Stomach (tissue), 9 donors: ENCODE measurements around the gene PET100. TPM values are rescaled to one million over a fixed set of nuclear protein-coding genes. Genes with fewer than 3 reads are reported as not detected.

ENCODE experiments used
- DNase-seq, 2 donors: peaks; one replicate each; pipeline versions ENCODE4 v3.0.0 to v3.0.0-alpha.2; 2013 to 2019
- H3K27ac ChIP-seq, 5 donors: fragments of 200-600 bp in 4 of 5; sonication (generic) in 4 of 5; one replicate each; pipeline ENCODE4 v1.5.1; 2013 to 2019; ENCODE audit warnings: mild to moderate bottlenecking in 1 of 5, moderate library complexity in 1 of 5
- H3K27me3 ChIP-seq, 3 donors: fragments of 200-600 bp; sonication (generic); one replicate each; pipeline ENCODE4 v1.5.1; 2017 to 2019; ENCODE audit warnings: mixed run types in 1 of 3
- H3K36me3 ChIP-seq, 4 donors: fragments of 200-600 bp; sonication (generic); 1 replicate in 3 of 4; 2 replicates in 1 of 4; pipeline ENCODE4 v1.5.1; 2016 to 2019
- H3K4me1 ChIP-seq, 4 donors: fragments of 200-600 bp; sonication (generic); one replicate each; pipeline ENCODE4 v1.5.1; 2016 to 2019
- H3K4me3 ChIP-seq, 4 donors: fragments of 200-600 bp; sonication (generic) in 3 of 4; one replicate each; pipeline ENCODE4 v1.5.1; 2016 to 2019; ENCODE audit warnings: mild to moderate bottlenecking in 1 of 4
- H3K9me3 ChIP-seq, 4 donors: fragments of 200-600 bp; sonication (generic); one replicate each; pipeline ENCODE4 v1.5.1; 2016 to 2019
- EP300 ChIP-seq: sonication (generic); formaldehyde crosslinking; IDR thresholded peaks from one replicate; pipeline ENCODE4 v1.6.1; 2017; ENCODE audit warnings: antibody characterized with exemption
- POLR2A ChIP-seq, 4 donors: fragments of 450-650 bp; IDR thresholded peaks; one replicate each; pipeline ENCODE4 v1.6.1; 2016; ENCODE audit warnings: antibody characterized with exemption in 4 of 4, control low read depth in 2 of 4, mild to moderate bottlenecking in 1 of 4, moderate library complexity in 1 of 4
- POLR2AphosphoS5 ChIP-seq, 3 donors: sonication (generic); formaldehyde crosslinking; IDR thresholded peaks; one replicate each; pipeline ENCODE4 v1.6.1; 2016; ENCODE audit warnings: antibody characterized with exemption in 3 of 3
- WGBS, 5 donors: extraction: QIAGEN DNeasy Blood & Tissue Kit in 3 of 5; methylation state at CpG; one replicate each; pipeline versions ENCODE4 v1.1.5 to v1.1.7; 2013 to 2018; 5-methylcytosine and 5-hydroxymethylcytosine counted together
- intact Hi-C: fragments of 100-400 bp; cut with DNase I; formaldehyde crosslinking; loops from one replicate; pipeline ENCODE4 v1.15.1; 2023; ENCODE audit warnings: low total_unique reads
- polyA plus RNA-seq, 3 donors: library from polyadenylated mRNA; stranded (reverse); fragments of 200-250 nt; gene quantifications; one replicate each; pipeline ENCODE4 v1.2.3, GENCODE V29; 2013
- total RNA-seq, 5 donors: library from RNA; depleted of rRNA; stranded (reverse); fragments of >200 nt; gene quantifications; one replicate each; pipeline versions ENCODE4 v1.1.0 to v1.2.3, GENCODE V29; 2014 to 2016
- TF ChIP-seq, protein P1 (sequence below), 7 experiments: fragments of 450-650 bp in 4 of 7; fragments of 200-600 bp in 3 of 7; sonication (generic) in 3 of 7; IDR thresholded peaks; one replicate each; pipeline ENCODE4 v1.5.1; 2016 to 2019; ENCODE audit warnings: antibody characterized with exemption in 7 of 7, control low read depth in 2 of 7, mild to moderate bottlenecking in 1 of 7
- donor health status: healthy with polysubstance abuse.
- donor health status: Bipolar disorder and iron deficiency.
- donor health status: healthy.

The PET100 gene
- total and polyA plus RNA-seq, 8 donors, result 0.89 to 197 (median 28.1) TPM

DNA sequence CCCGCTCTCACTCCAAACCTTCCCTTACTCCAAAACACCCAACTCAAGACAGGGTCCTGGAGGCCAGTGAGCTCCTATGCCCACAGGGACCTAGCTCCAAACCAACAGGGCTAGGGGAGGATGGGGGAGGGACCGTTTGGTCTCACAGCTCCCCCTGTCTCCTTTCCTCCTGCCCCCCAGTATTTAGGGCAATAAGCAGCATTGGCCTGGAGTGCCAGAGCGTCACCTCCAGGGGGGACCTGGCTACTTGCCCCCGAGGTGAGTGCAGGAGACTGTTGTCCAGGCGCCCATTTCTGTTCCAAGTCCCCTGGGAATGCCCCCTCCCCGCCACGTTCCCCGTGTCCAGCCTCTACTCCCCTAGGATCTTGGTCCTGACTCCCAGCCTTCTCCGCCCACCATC is 40.0 kb downstream of the PET100 start:
- TF ChIP-seq POLR2A (IDR thresholded peaks at IDR 0.05) (no peak), EP300 (no peak), POLR2AphosphoS5 (IDR thresholded peaks at IDR 0.05) (no peak)
- TF ChIP-seq, protein P1, sequence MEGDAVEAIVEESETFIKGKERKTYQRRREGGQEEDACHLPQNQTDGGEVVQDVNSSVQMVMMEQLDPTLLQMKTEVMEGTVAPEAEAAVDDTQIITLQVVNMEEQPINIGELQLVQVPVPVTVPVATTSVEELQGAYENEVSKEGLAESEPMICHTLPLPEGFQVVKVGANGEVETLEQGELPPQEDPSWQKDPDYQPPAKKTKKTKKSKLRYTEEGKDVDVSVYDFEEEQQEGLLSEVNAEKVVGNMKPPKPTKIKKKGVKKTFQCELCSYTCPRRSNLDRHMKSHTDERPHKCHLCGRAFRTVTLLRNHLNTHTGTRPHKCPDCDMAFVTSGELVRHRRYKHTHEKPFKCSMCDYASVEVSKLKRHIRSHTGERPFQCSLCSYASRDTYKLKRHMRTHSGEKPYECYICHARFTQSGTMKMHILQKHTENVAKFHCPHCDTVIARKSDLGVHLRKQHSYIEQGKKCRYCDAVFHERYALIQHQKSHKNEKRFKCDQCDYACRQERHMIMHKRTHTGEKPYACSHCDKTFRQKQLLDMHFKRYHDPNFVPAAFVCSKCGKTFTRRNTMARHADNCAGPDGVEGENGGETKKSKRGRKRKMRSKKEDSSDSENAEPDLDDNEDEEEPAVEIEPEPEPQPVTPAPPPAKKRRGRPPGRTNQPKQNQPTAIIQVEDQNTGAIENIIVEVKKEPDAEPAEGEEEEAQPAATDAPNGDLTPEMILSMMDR (IDR thresholded peaks at IDR 0.05), result no peak
- peaks cover 0 to 53% (median 30%) of the 10 kb centered on the region in 3 donors for H3K27me3 ChIP-seq
- DNase-seq, result no peak
- H3K27ac ChIP-seq, result no peak overlapping the region
- H3K4me1 ChIP-seq, result peaks cover 0 to 13% (median 4%) of the 10 kb centered on the region in 4 donors
- peaks cover 0 to 7% (median 0%) of the 10 kb centered on the region in 4 donors for H3K9me3 ChIP-seq
- intact Hi-C loops, result no loop called here
- WGBS, 5 donors, result 28 to 37% (median 31%) methylated on average over 9 of the region's 9 CpGs
- peak overlapping the region in 2 of 4 donors; percentile 12 to 13 for H3K4me3 ChIP-seq
- H3K36me3 ChIP-seq, result no peaks in the 10 kb centered on the region

DNA sequence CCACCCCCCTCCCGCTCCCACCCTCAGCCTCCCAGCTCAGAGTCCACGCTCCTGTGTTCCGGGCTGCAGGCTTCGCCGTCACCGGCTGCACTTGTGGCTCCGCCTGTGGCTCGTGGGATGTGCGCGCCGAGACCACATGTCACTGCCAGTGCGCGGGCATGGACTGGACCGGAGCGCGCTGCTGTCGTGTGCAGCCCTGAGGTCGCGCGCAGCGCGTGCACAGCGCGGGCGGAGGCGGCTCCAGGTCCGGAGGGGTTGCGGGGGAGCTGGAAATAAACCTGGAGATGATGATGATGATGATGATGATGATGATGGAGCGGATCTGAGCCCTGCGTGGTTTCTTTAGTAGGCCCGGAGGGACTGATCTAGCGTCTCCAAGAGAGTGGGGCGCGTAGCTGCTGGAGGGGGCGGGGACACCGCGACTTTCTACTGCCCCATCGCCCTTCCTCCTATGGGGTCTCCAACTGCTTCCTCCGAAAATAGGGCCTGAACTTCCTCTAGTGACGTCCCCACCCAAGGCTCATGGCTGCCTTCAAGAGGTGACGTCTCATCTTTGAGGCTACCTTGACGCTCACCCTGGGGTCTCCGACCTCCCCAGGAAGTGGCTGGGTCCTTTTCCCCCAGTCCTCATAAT is 40.7 kb downstream of the PET100 start:
- 2 to 7% (median 2%) methylated on average over 29 to 43 of the region's 43 CpGs for WGBS, 5 donors
- peak overlapping the region in 2 of 4 donors; percentile 12 to 13 for H3K4me3 ChIP-seq
- TF ChIP-seq, protein P1 (IDR thresholded peaks at IDR 0.05), result no peak
- TF ChIP-seq POLR2A (IDR thresholded peaks at IDR 0.05) (no peak), POLR2AphosphoS5 (IDR thresholded peaks at IDR 0.05) (no peak), EP300 (no peak)

DNA sequence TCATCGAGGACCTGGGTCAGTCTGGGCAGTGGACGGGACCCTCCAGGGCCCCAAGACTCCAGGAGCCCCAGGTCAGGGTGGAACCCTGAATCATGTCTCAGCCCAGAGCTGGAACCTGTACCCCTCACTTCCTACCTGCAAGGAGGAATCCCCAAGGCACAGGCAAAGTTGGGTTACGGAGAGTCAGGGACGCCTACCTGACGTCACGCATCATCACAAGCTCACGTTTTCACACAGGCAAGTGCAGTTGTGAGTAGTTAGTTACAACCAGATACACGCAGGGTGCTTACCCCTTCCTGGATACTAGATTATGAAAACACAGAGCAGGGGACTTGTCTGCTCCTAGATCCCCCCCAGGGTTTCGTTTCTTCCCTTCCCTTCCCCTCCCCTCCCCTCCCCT is 41.2 kb downstream of the PET100 start:
- H3K4me3 ChIP-seq, result no peak overlapping the region
- TF ChIP-seq, protein P1 (IDR thresholded peaks at IDR 0.05), result no peak
- TF ChIP-seq POLR2A (IDR thresholded peaks at IDR 0.05), result no peak
- TF ChIP-seq EP300, result no peak
- no peak for TF ChIP-seq POLR2AphosphoS5 (IDR thresholded peaks at IDR 0.05)
- H3K9me3 ChIP-seq, result peaks cover 0 to 7% (median 0%) of the 10 kb centered on the region in 4 donors
- H3K27me3 ChIP-seq, result peaks cover 0 to 60% (median 30%) of the 10 kb centered on the region in 3 donors
- peaks cover 0 to 13% (median 4%) of the 10 kb centered on the region in 4 donors for H3K4me1 ChIP-seq
- H3K36me3 ChIP-seq, result no peaks in the 10 kb centered on the region
- intact Hi-C loops, result no loop called here
- 20 to 42% (median 33%) methylated on average over 7 to 9 of the region's 9 CpGs for WGBS, 5 donors
- H3K27ac ChIP-seq, result no peak overlapping the region
- DNase-seq, result no peak

More for the DNA sequence above, 40.7 kb downstream of the PET100 start:
- Histone ChIP-seq H3K27ac (no peak overlapping the region), H3K4me1 (peaks cover 0 to 13% (median 4%) of the 10 kb centered on the region in 4 donors), H3K27me3 (peaks cover 0 to 55% (median 30%) of the 10 kb centered on the region in 3 donors), H3K9me3 (peaks cover 0 to 7% (median 0%) of the 10 kb centered on the region in 4 donors), H3K36me3 (no peaks in the 10 kb centered on the region)
- peak in 1 of 2 donors; percentile 75 for DNase-seq
- intact Hi-C loops, result no loop called here

DNA sequence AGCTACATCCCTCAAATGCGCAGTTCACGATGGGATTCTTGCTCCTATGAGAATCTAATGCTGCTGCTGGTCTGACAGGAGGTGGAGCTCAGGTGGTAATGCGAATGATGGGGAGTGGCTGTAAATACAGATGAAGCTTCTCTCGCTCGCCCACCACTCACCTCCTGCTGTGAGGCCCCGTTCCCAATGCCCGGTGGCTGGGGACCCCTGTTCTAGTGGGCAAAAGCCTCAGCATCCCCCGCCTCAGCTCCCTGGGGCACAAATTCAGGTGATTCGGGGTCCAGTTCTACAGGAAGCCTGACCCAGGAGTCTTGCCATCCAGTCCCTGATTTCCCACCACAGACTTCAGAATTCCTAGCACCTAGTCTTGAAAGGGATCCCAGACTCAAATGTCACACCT is 42.9 kb downstream of the PET100 start:
- DNase-seq, result no peak
- intact Hi-C loops, result no loop called here
- WGBS, 5 donors, result 41 to 56% (median 44%) methylated on average over 6 to 9 of the region's 9 CpGs
- Histone ChIP-seq H3K4me1 (peaks cover 0 to 13% (median 4%) of the 10 kb centered on the region in 4 donors), H3K27ac (no peak overlapping the region), H3K4me3 (no peak overlapping the region), H3K9me3 (peaks cover 0 to 7% (median 0%) of the 10 kb centered on the region in 4 donors), H3K27me3 (peaks cover 0 to 77% (median 40%) of the 10 kb centered on the region in 3 donors), H3K36me3 (no peaks in the 10 kb centered on the region)
- TF ChIP-seq, protein P1 (IDR thresholded peaks at IDR 0.05), result no peak
- TF ChIP-seq POLR2AphosphoS5 (IDR thresholded peaks at IDR 0.05), result no peak
- TF ChIP-seq EP300, result no peak
- no peak for TF ChIP-seq POLR2A (IDR thresholded peaks at IDR 0.05)
